Tibial artery (tissue), 4 donors: ENCODE measurements around the gene FHOD3.

Source experiments
- DNase-seq, 2 donors: peaks; one replicate each; pipeline ENCODE4 v3.0.0-alpha.2; 2019
- H3K27ac ChIP-seq, 2 donors: fragments of 200-600 bp; sonication (generic) in 1 of 2; 1 replicate in 1 of 2; 2 replicates in 1 of 2; pipeline ENCODE4 v1.5.1; 2018 to 2019; ENCODE audit warnings: mild to moderate bottlenecking in 1 of 2
- H3K27me3 ChIP-seq, 2 donors: fragments of 200-600 bp; sonication (generic) in 1 of 2; one replicate each; pipeline versions ENCODE4 v1.5.1 to v1.6.0; 2016 to 2019
- H3K36me3 ChIP-seq, 3 donors: fragments of 200-600 bp; sonication (generic) in 2 of 3; one replicate each; pipeline ENCODE4 v1.5.1; 2016 to 2019; ENCODE audit warnings: mild to moderate bottlenecking in 2 of 3
- H3K4me1 ChIP-seq, 4 donors: fragments of 200-600 bp; sonication (generic) in 2 of 4; 1 replicate in 3 of 4; 2 replicates in 1 of 4; pipeline ENCODE4 v1.5.1; 2016 to 2019
- H3K4me3 ChIP-seq, 2 donors: fragments of 200-600 bp; sonication (generic) in 1 of 2; 1 replicate in 1 of 2; 2 replicates in 1 of 2; pipeline ENCODE4 v1.5.1; 2018 to 2019; ENCODE audit warnings: mild to moderate bottlenecking in 2 of 2
- H3K9me3 ChIP-seq, 3 donors: fragments of 200-600 bp; sonication (generic) in 1 of 3; one replicate each; pipeline ENCODE4 v1.5.1; 2016 to 2019
- CTCF ChIP-seq, 2 experiments: fragments of 200-600 bp in 1 of 2; fragments of 450-650 bp in 1 of 2; IDR thresholded peaks; one replicate each; pipeline ENCODE4 v1.5.1; 2017 to 2019; ENCODE audit warnings: antibody characterized with exemption in 2 of 2, mild to moderate bottlenecking in 1 of 2, moderate library complexity in 1 of 2
- intact Hi-C: fragments of 100-400 bp; cut with DNase I; formaldehyde crosslinking; loops from one replicate; pipeline ENCODE4 v1.15.0; 2023; ENCODE audit warnings: low total_unique reads

Gene FHOD3

GRCh38 chr18:36504928-36505327 lies 207.4 kb downstream of the FHOD3 start:
- no peak overlapping the region for H3K4me3 ChIP-seq
- no peak overlapping the region for H3K27ac ChIP-seq
- intact Hi-C loops = no loop called here
- H3K27me3 ChIP-seq = no peaks in the 10 kb centered on the region
- H3K9me3 ChIP-seq = no peaks in the 10 kb centered on the region
- TF ChIP-seq CTCF (IDR thresholded peaks at IDR 0.05) = no peak
- H3K4me1 ChIP-seq = peaks cover 0 to 9% (median 2%) of the 10 kb centered on the region in 4 donors
- peaks cover 0 to 6% (median 0%) of the 10 kb centered on the region in 3 donors for H3K36me3 ChIP-seq
- no peak for DNase-seq

DNA sequence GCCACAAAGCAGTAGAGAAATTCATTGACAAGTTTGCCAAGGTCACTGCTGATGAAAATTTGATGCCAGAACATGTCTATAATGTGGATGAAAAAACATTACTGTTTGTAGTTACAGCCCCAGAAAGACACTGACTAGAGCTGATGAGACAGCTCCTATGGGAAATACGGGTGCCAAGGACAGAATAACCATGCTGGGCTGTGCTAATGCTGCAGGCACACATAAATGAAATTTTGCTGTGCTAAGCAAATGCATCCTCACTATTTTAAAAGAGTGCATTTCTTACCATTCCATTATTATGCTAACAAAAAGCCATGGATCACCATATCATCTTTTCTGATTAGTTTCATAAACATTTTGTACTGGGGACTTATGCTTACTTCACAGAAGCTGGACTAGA lies 208.2 kb downstream of the FHOD3 start:
- Histone ChIP-seq H3K4me1 (peaks cover 0 to 7% (median 2%) of the 10 kb centered on the region in 4 donors), H3K36me3 (peaks cover 0 to 6% (median 0%) of the 10 kb centered on the region in 3 donors), H3K27me3 (no peaks in the 10 kb centered on the region), H3K9me3 (no peaks in the 10 kb centered on the region), H3K27ac (no peak overlapping the region), H3K4me3 (no peak overlapping the region)
- intact Hi-C loops = no loop called here
- no peak for TF ChIP-seq CTCF (IDR thresholded peaks at IDR 0.05)
- no peak for DNase-seq

DNA sequence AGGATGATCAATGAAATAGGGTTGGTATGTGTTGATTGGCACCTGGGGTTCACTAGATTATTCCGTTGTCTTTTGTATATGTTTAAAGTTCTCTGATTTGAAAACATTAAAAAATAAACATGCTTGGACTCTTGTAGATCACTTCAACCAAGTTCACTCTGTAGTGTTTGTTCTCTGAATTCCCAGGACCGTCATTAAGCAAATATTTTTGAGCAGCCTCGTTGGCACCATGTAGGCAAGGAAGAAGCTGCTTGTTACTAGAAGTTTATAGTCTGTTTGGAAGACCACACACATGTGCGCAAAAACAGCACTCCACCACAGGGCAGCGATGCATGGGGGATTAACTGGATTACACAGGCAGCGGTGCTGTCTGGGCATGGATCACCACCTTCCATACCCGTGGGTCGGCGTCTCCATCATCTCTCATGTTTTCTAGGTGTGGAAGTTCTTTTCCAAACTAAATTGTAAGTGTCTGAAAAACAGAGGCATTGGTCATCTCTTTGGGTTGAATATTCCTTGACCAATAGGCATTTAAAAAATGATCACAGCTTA lies 212.2 kb downstream of the FHOD3 start:
- H3K27ac ChIP-seq = no peak overlapping the region
- TF ChIP-seq CTCF (IDR thresholded peaks at IDR 0.05) = no peak
- intact Hi-C loops = no loop called here
- H3K9me3 ChIP-seq = no peaks in the 10 kb centered on the region
- no peak overlapping the region for H3K4me3 ChIP-seq
- no peak for DNase-seq
- peaks cover 0 to 4% (median 0%) of the 10 kb centered on the region in 3 donors for H3K36me3 ChIP-seq
- H3K4me1 ChIP-seq = peaks cover 0 to 13% (median 5%) of the 10 kb centered on the region in 4 donors
- no peaks in the 10 kb centered on the region for H3K27me3 ChIP-seq

- DNase-seq = no peak
- H3K9me3 ChIP-seq = no peaks in the 10 kb centered on the region
- no peak for TF ChIP-seq CTCF (IDR thresholded peaks at IDR 0.05)
- H3K4me3 ChIP-seq = no peak overlapping the region
- H3K27ac ChIP-seq = no peak overlapping the region
- H3K36me3 ChIP-seq = no peaks in the 10 kb centered on the region
- peaks cover 0 to 13% (median 5%) of the 10 kb centered on the region in 4 donors for H3K4me1 ChIP-seq
- intact Hi-C loops = no loop called here
- no peaks in the 10 kb centered on the region for H3K27me3 ChIP-seq
These were observed 214.4 kb downstream of the FHOD3 start for GRCh38 chr18:36511791-36512352.

DNA sequence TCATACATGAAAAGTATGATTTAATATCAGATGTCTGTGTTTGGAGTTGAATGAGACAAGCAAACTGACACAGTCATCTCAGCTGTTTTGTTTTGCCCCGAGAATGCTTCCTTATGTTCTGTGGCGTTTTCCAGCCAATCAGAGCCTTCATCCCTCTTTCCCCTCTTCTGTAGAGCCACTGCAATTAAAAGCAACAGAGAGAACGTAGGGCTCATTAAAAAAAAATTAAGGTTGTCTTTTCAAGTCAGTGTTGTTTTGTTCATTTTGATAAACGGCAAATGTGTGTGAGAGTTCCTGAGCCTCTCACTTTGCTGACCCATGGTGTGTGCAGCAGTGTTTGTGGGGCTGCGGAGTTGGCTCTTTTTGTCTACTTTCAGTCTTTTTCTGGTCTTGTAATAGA lies 216.0 kb downstream of the FHOD3 start:
- no peak for TF ChIP-seq CTCF (IDR thresholded peaks at IDR 0.05)
- H3K9me3 ChIP-seq = no peaks in the 10 kb centered on the region
- H3K36me3 ChIP-seq = no peaks in the 10 kb centered on the region
- no peaks in the 10 kb centered on the region for H3K27me3 ChIP-seq
- no peak overlapping the region for H3K4me3 ChIP-seq
- intact Hi-C loops = no loop called here
- no peak overlapping the region for H3K27ac ChIP-seq
- H3K4me1 ChIP-seq = peaks cover 0 to 17% (median 7%) of the 10 kb centered on the region in 4 donors
- no peak for DNase-seq
